Neural progenitor cell (in vitro differentiated cells): ENCODE measurements around the gene CCDC188. TPM values are rescaled to one million over a fixed set of nuclear protein-coding genes. Genes with fewer than 3 reads are reported as not detected.

ENCODE experiments used
- DNase-seq: peaks from one replicate; pipeline ENCODE4 v3.0.0-alpha.2; 2016; ENCODE audit warnings: low spot score
- H2AFZ ChIP-seq: fragments of 200-600 bp; sonication (generic); replicated peaks from 2 replicates; pipeline ENCODE4 v1.6.1; 2016; ENCODE audit warnings: antibody characterized with exemption
- H3F3A ChIP-seq: fragments of 200-600 bp; sonication (generic); 2 replicates; pipeline ENCODE4 v1.6.1; 2016; ENCODE audit warnings: antibody characterized with exemption, low read depth
- H3K27ac ChIP-seq: fragments of 200-600 bp; sonication (generic); 2 replicates; pipeline ENCODE4 v1.5.1; 2016; ENCODE audit warnings: mild to moderate bottlenecking
- H3K27me3 ChIP-seq: fragments of 200-600 bp; sonication (generic); 2 replicates; pipeline ENCODE4 v1.6.1; 2016; ENCODE audit warnings: mild to moderate bottlenecking, moderate library complexity
- H3K36me3 ChIP-seq: fragments of 200-600 bp; sonication (generic); 2 replicates; pipeline ENCODE4 v1.5.1; 2016
- H3K4me1 ChIP-seq: fragments of 200-600 bp; sonication (generic); 2 replicates; pipeline ENCODE4 v1.6.1; 2016; ENCODE audit warnings: mixed run types
- H3K4me2 ChIP-seq: fragments of 200-600 bp; sonication (generic); 2 replicates; pipeline ENCODE4 v1.6.1; 2016
- H3K4me3 ChIP-seq: fragments of 200-600 bp; sonication (generic); 2 replicates; pipeline ENCODE4 v1.5.1; 2016
- H3K79me2 ChIP-seq: fragments of 200-600 bp; sonication (generic); 2 replicates; pipeline ENCODE4 v1.6.1; 2016; ENCODE audit warnings: low read depth
- H3K9ac ChIP-seq: fragments of 200-600 bp; sonication (generic); 2 replicates; pipeline ENCODE4 v1.6.1; 2016
- H3K9me3 ChIP-seq: fragments of 200-600 bp; sonication (generic); 2 replicates; pipeline ENCODE4 v1.5.1; 2016; ENCODE audit warnings: low read depth
- H4K20me1 ChIP-seq: fragments of 200-600 bp; sonication (generic); 2 replicates; pipeline ENCODE4 v1.6.1; 2016; ENCODE audit warnings: low read depth
- H3K27ac Mint-ChIP-seq: 3 replicates; pipeline ENCODE4 v1.8.0; 2021; ENCODE audit warnings: mixed read lengths
- H3K27me3 Mint-ChIP-seq: 2 replicates; pipeline ENCODE4 v1.8.0; 2022; ENCODE audit warnings: low read depth, mild to moderate bottlenecking, inconsistent platforms, moderate library complexity, mixed read lengths; ENCODE audit not compliant: insufficient read depth
- H3K36me3 Mint-ChIP-seq: 3 replicates; pipeline ENCODE4 v1.8.0; 2021; ENCODE audit warnings: mixed read lengths
- H3K4me1 Mint-ChIP-seq: 3 replicates; pipeline ENCODE4 v1.8.0; 2021; ENCODE audit warnings: mixed read lengths
- H3K4me3 Mint-ChIP-seq: 3 replicates; pipeline ENCODE4 v1.8.0; 2021; ENCODE audit warnings: mild to moderate bottlenecking, moderate library complexity, mixed read lengths
- H3K9me3 Mint-ChIP-seq: 3 replicates; pipeline ENCODE4 v1.8.0; 2020; ENCODE audit warnings: mixed read lengths
- CTCF ChIP-seq: fragments of 200-600 bp; sonication (generic); IDR thresholded peaks from 2 replicates; pipeline ENCODE4 v1.5.1; 2017; ENCODE audit warnings: antibody characterized with exemption, mild to moderate bottlenecking
- EZH2 ChIP-seq: fragments of 200-600 bp; sonication (generic); IDR thresholded peaks from 2 replicates; pipeline ENCODE4 v1.6.1; 2017; ENCODE audit warnings: antibody characterized with exemption, mild to moderate bottlenecking, moderate library complexity
- EZH2phosphoT487 ChIP-seq: fragments of 200-600 bp; sonication (generic); IDR thresholded peaks from 2 replicates; pipeline ENCODE4 v1.6.1; 2017; ENCODE audit warnings: antibody characterized with exemption
- total RNA-seq: library from RNA; depleted of rRNA; stranded (reverse); fragments of >200 nt; gene quantifications from 2 replicates; pipeline ENCODE4 v1.2.3, GENCODE V29; 2015; ENCODE audit warnings: low replicate concordance

The CCDC188 gene
- total RNA-seq, 1 donor from 2014 or later = not detected

- Histone ChIP-seq H3K36me3 (no peaks in the 10 kb centered on the region), H3K79me2 (peaks cover 10% of the 10 kb centered on the region), H3K4me2 (no peak overlapping the region), H3F3A (peaks cover 44% of the 10 kb centered on the region), H3K9ac (no peak overlapping the region), H3K4me1 (peaks cover under 1% of the 10 kb centered on the region), H3K4me3 (no peak overlapping the region), H3K27ac (peak overlapping the region; percentile 78), H2AFZ (no peak overlapping the region), H4K20me1 (peaks cover 33% of the 10 kb centered on the region), H3K27me3 (no peaks in the 10 kb centered on the region), H3K9me3 (no peaks in the 10 kb centered on the region)
- no peak for TF ChIP-seq EZH2
- TF ChIP-seq EZH2phosphoT487 = no peak
- peak; percentile 52 for TF ChIP-seq CTCF
- H3K27ac Mint-ChIP-seq = no peak overlapping the region
- peak overlapping the region; percentile 33 for H3K4me3 Mint-ChIP-seq
- peaks cover 12% of the 10 kb centered on the region for H3K27me3 Mint-ChIP-seq
- peaks cover 5% of the 10 kb centered on the region for H3K4me1 Mint-ChIP-seq
- H3K9me3 Mint-ChIP-seq = peaks cover 2% of the 10 kb centered on the region
- DNase-seq = peak; percentile 69
- peaks cover 17% of the 10 kb centered on the region for H3K36me3 Mint-ChIP-seq
Observed at GRCh38 chr22:20111045-20111688, 39.7 kb downstream of the CCDC188 start.

GRCh38 chr22:20110359-20110985 is 40.4 kb downstream of the CCDC188 start:
- TF ChIP-seq EZH2 = no peak
- no peak for TF ChIP-seq EZH2phosphoT487
- no peak for TF ChIP-seq CTCF
- no peak overlapping the region for H3K4me3 ChIP-seq

GRCh38 chr22:20109411-20110358 is 41.2 kb downstream of the CCDC188 start:
- H3K9ac ChIP-seq = no peak overlapping the region
- H3K27me3 ChIP-seq = no peaks in the 10 kb centered on the region
- H3K4me1 ChIP-seq = no peaks in the 10 kb centered on the region
- no peak overlapping the region for H2AFZ ChIP-seq
- H3K36me3 Mint-ChIP-seq = peaks cover 16% of the 10 kb centered on the region
- no peak for DNase-seq
- H3K4me3 ChIP-seq = no peak overlapping the region
- no peaks in the 10 kb centered on the region for H3K36me3 ChIP-seq
- H4K20me1 ChIP-seq = peaks cover 47% of the 10 kb centered on the region
- no peak overlapping the region for H3K4me2 ChIP-seq
- no peak overlapping the region for H3K27ac Mint-ChIP-seq
- peak overlapping the region; percentile 20 for H3K27ac ChIP-seq
- no peaks in the 10 kb centered on the region for H3K4me1 Mint-ChIP-seq
- no peak overlapping the region for H3K4me3 Mint-ChIP-seq
- H3K79me2 ChIP-seq = peaks cover 8% of the 10 kb centered on the region
- TF ChIP-seq EZH2 (no peak), EZH2phosphoT487 (no peak), CTCF (no peak)
- H3K9me3 Mint-ChIP-seq = no peaks in the 10 kb centered on the region
- no peaks in the 10 kb centered on the region for H3K9me3 ChIP-seq
- H3K27me3 Mint-ChIP-seq = peaks cover 12% of the 10 kb centered on the region
- H3F3A ChIP-seq = peaks cover 44% of the 10 kb centered on the region

More at GRCh38 chr22:20110359-20110985, 40.4 kb downstream of the CCDC188 start:
- Histone ChIP-seq H2AFZ (no peak overlapping the region), H4K20me1 (peaks cover 39% of the 10 kb centered on the region), H3K79me2 (peaks cover 3% of the 10 kb centered on the region), H3K9ac (no peak overlapping the region), H3K36me3 (no peaks in the 10 kb centered on the region), H3K27me3 (no peaks in the 10 kb centered on the region), H3K4me2 (no peak overlapping the region), H3K27ac (peak overlapping the region; percentile 78), H3F3A (peaks cover 42% of the 10 kb centered on the region), H3K9me3 (no peaks in the 10 kb centered on the region), H3K4me1 (no peaks in the 10 kb centered on the region)
- no peak for DNase-seq
- peak overlapping the region; percentile 70 for H3K27ac Mint-ChIP-seq
- peaks cover 12% of the 10 kb centered on the region for H3K27me3 Mint-ChIP-seq
- H3K4me1 Mint-ChIP-seq = peaks cover 4% of the 10 kb centered on the region
- peaks cover 2% of the 10 kb centered on the region for H3K9me3 Mint-ChIP-seq
- peaks cover 17% of the 10 kb centered on the region for H3K36me3 Mint-ChIP-seq
- H3K4me3 Mint-ChIP-seq = peak overlapping the region; percentile 35
